NCI-H345 treated with DMSO at 0.1 percent for 48 hours (cell line): ENCODE data around the gene PCP4L1.
"Not testable (repeated sequence)": the region's sequence is repeated elsewhere in the genome, so short reads cannot be mapped to it uniquely, and the experiment has no call there.

Experiments
- DNase-seq: peaks from one replicate; lab custom pipeline; 2025; ENCODE audit not compliant: unreplicated experiment; lab: John Stamatoyannopoulos, UW

Gene PCP4L1

DNA sequence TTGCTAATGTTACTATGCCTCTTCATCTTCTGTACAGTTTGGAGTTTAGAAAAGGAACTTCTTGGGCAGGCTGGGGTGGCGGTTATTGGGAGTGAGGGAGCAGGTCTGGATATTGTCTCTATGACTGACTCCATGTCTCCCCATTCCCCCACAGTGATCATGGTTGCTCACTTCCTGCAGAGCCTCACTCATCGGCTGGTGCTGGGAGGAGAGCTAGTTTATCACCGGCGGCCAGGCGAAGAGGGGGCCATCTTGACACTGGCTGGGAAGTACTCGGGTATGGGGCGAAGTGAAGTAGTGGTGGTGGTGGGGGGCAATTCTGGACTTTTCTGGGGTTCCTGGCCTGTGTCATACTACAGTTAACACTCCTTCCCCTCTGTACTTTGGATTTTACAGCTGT, 30.5 kb upstream of the PCP4L1 start:
- DNase-seq: no peak

DNA sequence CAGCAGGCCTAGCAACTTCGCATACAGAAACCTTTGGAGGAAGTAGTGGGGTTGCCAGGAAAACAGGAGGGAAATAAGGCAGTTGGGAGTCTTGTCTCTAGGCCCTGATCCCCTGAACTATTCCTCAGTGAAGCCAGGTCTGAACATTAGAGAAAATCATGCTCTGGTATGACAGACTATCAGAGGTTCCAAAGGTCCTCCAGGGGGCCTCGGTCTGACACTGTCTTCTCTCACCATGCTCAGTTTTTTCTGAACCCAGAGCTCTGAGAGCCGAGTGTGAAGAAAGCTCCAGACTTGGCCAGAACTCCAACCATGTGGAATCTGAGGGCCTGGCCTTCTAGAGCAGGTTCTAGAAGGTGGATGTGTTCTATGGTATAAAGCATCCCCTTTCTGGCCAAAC, 28.6 kb upstream of the PCP4L1 start:
- no peak for DNase-seq

DNA sequence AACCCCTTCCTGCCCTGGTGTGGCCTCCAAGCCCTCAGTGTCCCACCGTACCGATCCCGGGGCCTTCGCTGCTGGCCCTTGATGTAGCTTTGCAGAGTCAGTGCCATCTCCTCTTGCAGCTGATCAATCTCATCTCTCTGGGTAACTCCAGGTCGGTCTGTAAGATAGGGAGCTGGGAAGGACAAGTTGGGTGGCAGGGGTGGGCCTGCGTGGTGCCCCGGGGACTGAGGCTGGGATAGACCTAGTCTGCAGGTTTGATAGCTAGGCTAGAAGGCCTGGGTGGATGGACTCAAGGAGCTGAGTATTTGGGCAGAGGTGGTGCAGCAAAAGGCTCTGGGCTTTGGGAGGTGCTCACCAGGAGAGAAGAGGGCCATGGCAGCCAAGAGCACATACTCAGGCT, 27.8 kb upstream of the PCP4L1 start:
- DNase-seq: no peak

DNA sequence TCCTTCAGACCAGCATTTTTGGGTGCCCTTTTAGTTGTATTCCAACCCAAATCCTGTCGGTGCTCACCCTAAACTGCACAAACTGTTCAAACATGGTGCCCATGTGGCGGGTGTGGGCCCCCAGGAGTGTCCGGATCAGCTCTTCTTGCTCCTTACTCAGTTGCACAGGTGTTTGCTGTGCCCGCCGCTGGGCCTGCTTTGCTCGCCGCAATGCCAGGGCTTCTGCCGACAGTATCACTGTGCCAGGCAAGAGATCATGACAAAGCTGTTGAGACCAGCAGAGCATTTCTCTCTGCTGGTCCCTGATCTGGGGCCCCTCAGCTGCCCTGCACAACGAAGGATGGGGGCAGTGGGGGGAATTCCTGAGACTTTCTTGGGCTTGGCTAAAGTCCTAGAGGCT, 25.4 kb upstream of the PCP4L1 start:
- DNase-seq: no peak

DNA sequence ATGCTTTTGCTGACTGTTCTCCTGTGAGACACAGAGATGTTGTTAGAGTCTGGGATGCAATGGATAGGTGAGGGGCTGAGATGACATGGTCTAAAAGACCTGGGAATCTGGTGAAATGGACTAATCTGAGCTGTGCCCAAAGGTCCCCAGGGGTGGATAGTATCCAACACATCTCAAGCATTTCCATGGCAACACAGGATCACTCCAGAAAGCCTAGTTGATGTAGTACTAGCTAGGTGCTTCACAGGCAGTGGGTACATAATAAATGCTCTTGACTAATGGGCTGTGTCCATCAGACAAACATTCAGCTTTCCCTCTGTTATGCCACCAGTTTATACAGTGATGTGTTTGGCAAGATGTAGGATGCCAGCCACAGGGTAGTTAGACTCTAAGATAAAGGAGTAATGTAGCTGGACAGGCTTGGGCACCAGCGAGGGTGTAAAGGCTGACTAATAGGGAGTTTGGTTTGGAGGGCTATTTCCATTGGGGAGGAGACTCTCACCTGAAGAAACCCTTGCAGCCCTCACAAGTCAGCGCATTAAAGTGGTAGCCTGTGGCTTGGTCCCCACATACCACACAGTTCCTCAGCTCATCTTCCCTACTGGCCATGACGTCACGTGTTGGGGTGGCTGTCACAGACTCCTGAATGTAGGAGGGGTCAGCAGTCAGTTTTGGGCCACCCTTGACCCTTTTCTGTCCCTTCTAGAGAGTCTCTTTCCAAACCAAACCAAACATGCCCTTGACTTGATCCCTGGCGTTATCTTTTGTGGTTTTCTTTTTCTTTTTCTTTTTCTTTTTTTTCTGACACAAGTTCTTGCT, 22.4 kb upstream of the PCP4L1 start:
- DNase-seq: no peak

DNA sequence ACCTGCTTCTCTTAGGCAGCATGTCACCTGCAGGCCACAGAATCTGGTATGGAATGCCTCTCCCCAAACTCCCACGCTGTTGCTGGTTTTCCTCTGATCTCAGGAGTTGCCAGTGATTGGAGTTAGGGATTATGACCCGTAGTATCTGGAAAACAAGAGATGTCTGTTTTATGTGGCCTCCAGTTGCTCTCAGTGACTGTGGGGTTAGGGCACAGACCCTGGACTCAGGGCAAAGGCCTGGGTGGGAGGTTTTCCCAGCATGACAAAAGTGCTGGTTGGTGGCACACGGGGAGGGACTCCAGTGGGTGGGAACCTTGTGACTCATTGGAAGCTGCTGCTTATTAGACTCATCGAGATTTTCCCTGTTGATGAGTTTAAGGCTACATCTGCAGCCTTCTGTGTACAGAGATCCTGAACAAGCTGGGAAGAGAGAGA, 20.5 kb upstream of the PCP4L1 start, which contains the start of gene NR1I3:
TSS of gene NR1I3 (minus strand) at position 165 of the 435 bp plus-strand sequence. CDS start 1,638 bp downstream, outside the sequence.
- DNase-seq: no peak

DNA sequence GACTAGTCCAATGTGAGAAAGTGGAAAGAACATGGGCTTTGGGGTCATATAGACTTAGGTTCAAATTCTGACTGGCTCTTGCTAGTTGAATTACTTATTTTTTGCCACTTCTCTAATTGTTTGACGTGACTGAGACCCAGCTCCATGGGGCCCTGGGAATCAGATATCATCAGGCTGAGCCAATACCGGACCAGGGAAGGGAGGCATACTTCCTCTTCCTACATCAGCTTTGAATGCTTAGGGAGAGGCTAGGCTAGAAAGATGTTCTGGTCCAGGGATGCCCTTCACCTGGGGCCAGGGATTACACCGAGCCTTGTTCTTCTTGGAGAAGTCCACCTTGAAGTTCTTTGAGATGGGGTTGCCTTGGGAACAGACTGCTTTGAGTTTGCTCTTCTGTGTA, 16.9 kb upstream of the PCP4L1 start:
- DNase-seq: no peak

DNA sequence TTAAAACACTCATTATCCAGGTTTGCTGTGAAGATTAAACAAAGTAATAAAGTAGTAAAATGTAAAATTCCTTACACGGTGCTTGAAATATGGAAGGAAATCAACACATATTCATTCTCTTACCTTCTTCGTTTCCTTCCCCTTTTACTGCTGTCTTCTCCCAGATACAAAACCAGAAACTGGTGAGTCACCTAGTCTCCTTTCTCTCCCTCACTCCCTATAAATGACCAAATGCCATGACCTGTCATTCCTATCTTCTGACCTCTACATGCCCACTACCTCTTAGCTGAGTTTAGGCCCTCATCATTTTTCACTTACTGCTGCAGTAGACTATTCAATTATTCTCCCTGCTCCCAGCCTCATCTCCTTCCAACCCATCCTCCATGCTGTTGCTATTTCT, 16.2 kb upstream of the PCP4L1 start:
- DNase-seq: no peak

DNA sequence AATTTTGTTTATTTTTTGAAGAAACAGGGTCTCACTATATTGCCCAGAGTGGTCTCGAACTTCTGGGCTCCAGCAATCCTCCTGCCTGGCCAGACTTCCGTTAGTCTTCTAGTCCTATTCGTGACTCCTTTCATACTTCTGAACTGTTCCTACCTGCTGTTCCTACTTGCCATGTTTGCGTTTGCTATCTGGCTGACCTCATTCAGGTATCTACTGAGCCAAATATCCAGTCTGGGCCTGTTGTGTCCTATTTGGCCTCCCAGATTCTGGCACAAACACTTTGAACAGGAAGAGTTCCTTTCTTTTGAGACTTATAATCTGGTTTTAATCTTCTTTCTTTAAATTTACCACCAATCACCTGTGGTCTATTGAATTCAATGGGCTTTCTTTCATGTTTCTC, 13.7 kb upstream of the PCP4L1 start:
- no peak for DNase-seq

DNA sequence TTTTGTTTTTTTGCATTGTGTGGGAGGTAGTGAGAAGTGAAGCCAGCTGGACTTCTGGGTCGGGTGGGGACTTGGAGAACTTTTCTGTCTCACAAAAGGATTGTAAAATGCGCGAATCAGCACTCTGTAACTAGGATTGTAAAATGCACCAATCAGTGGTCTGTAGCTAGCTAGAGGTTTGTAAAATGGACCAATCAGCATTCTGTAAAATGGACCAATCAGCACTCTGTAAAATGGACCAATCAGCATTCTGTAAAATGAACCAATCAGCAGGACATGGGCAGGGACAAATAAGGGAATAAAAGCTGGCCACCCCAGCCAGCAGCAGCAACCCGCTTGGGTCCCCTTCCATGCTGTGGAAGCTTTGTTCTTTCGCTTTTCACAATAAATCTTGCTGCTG, 8.4 kb upstream of the PCP4L1 start:
- not testable (repeated sequence) for DNase-seq

DNA sequence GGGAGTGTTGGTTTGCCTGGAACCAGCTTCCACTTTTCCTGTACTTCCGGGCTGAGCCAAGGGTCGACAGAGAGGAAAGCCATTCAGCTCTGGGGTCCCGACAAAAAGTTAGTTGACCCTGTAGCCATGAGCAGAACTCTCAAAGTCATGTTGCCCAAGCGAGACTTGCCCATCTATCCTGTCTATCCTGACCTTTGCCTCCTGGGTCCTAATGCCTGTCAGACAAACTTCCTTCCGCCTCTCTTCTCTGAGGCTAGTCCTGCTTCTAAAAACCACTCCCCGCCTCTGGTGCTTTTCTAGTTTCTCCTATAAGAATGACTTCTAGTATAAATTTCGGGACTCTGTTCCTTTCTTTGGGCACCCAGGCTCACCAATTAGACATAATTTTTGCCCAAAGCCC, 7.7 kb upstream of the PCP4L1 start:
- no peak for DNase-seq

DNA sequence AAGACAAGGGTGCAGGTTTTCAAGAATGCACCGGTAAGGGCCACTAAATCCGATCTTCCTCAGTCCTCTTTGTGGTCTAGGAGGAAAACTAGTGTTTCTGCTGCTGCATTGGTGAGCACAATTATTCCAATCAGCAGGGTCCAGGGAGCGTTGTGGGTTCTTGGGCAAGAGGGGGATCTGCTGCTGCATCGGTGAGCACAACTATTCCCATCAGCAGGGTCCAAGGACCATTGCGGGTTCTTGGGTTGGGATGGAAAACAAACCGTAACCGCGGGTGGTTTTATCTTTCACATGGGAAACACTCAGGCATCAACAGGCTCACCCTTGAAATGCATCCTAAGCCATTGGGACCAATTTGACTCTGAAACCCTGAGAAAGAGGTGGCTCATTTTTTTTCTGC, 7.0 kb upstream of the PCP4L1 start:
- DNase-seq: no peak

DNA sequence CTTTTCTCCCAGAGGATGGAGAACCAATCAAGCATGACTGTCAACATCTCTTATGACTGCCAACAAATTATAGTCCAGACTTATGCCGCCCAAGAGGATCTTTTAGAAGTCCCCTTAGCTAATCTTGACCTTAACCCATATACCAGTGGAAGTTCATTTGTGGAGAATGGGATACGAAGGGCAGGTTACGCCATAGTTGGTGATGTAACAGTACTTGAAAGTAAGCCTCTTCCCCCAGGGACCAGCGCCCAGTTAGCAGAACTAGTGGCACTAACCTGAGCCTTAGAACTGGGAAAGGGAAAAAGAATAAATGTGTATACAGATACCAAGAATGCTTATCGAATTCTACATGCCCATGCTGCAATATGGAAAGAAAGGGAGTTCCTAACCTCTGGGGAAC, 3.2 kb upstream of the PCP4L1 start:
- DNase-seq: not testable (repeated sequence)

DNA sequence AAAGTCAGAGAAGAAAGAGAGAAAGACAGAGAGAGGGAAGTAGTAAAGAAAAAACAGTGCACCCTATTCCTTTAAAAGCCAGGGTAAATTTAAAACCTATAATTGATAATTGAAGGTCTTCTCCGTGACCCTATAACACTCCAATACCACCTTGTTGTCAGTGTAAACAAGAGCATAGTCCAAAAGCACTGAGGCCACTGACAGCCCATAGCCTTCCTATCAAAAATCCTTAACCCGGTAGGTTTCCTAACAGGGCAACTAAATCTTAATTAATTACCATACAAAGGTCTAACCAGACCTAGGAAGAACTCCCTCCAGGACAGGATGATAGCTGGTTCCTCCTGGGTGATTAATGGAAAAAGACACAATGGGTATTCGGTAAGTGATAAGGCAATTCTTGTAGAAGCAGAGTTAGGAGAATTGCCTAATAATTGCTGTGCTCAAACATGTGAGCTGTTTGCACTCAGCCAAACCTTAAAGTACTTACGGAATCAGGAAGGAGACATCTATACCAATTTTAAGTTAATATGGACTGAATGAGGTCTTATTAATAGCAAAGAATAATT, 2.5 kb upstream of the PCP4L1 start:
- DNase-seq: not testable (repeated sequence)

DNA sequence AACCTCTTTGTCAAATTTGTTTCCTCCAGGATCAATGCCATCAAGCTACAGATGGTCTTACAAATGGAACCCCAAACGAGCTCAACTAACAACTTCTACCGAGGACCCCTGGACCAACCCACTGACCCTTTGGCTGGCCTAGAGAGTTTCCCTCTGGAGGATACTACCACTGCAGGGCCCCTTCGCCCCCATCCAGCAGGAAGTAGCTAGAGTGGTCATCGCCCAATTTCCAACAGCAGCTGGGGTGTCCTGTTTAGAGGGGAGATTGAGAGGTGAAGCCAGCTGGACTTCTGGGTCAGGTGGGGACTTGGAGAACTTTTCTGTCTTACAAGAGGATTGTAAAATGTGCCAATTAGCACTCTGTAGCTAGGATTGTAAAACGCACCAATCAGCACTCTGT, 1.4 kb upstream of the PCP4L1 start:
- DNase-seq: not testable (repeated sequence)

DNA sequence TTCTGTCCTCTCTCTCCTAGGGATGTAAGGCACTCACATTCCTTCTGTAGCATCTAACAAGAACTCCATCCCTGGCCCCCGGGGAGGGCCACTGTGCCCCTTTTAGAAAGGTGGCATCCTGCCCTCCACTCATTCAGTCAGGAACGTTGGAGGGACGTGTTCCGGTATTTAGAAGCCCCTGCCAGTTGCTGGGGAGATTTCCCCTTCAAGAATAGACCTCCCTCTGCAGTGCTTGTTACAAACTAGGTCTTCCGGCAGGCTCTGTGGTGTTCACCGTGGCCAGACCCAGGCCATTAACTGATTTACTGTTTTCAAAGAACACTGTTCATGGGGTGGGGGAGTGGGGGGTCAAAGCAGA, 779 bp downstream of the PCP4L1 start:
- DNase-seq: no peak

DNA sequence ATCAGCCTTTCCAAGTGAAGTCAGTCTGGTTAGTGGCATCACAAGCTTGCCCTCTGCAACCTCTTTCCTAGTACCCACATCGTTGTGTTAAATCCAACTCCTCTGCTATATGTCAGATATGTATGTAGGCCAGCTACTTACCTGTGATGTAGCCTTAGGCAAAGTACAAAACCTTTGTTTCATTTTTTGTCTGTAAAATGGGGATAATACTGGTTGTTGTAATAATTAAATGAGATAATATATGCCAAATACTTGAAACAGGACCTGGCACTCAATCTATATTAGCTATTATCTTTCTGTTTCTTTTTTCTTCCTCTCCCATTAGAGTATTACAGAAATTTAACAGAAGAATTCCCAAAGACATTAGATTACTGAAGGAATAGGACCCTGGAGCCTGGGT, 1.2 kb downstream of the PCP4L1 start:
- no peak for DNase-seq

DNA sequence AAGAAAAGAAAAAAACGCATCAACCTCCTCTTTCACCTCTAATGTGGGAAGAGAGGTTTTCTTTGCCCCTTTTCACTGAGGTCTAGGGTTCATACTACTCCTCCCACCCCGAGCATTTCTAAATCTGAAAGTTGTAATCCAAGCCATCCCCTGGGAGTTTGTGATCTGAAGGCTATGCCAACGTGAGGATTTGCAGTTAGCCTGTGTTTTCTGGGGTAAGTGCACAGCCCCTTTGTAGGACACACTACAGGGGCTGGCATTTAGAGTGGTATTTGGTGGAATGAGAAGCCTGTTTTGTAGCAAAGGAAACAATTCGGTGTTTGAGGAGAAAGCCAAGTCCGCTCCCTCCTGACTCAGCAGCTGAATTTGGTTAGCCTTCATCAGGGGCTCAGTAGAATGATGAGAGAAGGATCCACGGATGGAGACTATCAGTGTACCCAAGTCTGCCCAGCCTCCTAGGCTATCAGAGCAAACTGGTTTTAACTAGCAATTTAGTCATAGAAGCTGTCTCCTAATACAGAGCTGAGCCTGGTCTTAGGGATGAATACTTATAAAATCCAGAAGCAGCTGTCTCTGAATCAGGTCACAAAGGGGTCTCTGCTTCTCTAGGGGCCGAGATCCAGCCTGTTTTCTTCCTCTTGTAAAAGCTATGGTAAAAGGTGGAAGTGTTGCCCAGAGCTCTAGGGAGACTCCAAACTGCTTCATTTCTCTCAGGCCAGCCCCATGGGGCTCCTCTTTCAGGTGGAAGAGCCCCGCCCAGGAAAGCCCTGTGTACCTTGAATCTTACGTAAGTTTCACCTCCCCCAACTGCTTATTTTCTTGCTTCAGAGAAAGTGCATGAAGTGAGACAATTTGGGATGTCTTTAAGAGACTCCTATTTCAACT, 2.1 kb downstream of the PCP4L1 start:
- DNase-seq: no peak

DNA sequence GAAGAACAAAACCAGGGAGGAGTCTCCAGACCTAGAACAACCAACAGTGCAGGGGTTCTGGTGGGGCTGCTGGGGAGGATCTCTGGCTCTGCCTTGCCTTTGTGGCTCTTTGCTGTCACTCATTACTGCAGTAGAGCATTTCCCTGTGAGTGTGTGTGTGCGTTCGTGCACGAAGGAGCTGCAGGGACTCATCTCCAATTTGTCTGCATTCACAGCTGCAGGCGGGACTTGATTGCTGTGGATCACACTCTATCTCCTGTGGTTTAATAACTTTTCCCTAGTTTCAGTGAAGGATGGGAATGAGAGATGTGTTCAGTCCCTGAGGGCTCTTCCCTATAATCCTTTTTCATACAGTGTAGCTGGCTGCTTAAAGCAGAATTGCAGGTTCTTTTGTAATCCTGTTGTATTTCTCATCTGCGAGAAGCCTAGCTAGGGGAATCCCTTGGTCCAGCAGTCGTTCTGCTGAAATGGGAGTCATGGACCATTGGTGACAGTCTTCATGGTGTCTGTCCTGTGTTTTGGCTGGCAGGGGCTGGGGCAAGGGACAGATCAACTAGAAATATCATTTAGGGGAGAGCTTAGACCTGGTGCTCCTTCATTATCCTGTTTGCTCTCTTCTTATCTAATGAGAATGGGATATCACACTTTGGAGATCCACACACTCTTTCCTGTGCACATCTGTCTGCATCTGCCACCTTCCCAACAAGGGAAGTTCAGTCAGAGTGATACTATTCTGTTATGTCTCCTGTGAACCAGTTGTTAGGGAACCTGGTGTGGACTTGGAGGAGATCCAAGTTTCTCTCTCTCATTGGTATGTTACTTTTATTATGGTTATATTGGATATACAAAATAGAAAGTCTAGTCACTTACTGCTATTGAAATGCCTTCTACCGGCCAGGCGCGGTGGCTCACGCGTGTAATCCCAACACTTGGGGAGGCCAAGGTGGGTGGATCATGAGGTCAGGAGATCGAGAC, 3.0 kb downstream of the PCP4L1 start:
- DNase-seq: no peak

DNA sequence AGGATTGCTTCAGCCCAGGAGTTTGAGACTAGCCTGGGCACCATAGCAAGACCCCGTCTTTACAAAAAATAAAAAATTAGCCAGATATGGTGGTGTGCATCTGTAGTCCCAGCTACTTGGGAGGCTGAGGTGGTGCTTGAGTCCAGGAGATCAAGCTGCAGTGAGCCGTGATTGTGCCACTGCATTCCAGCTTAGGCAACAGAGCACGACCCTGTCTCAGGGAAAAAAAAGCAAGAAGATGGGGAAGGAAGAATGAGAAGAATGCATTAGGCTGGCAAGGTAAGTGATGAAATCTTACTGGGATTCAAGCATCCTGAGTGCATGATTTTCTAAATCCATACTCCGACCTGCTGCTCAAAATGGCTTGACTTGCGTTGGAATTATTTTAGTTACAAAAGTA, 6.8 kb downstream of the PCP4L1 start:
- DNase-seq: no peak

DNA sequence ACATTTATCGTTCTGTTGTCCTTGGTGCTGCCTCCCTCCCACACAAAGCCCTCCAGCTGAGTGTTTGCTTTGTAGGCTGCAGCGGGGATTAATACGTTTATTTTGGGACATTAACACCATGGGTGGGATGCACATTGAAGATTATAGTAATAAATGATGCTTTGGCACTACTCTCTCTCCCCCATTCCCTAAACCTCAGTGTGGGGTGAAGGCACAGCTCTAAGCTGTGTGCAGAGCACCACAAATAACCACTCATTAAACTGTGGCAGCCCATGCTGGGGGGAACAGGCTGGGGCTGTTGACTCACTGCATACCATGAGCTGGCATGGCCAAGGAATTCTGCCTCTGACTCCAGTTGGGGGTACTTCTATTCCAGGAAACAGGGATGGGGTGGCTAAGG, 7.7 kb downstream of the PCP4L1 start:
- DNase-seq: no peak
